HG03108 (cell line): ENCODE results near the gene NR5A1.

Experiments used
- ATAC-seq: cut with Tn5 transposase; IDR thresholded peaks from one replicate; pipeline ENCODE4 v1.9.1; 2021; ENCODE audit warnings: moderate library complexity; ENCODE audit not compliant: unreplicated experiment

Gene NR5A1

DNA sequence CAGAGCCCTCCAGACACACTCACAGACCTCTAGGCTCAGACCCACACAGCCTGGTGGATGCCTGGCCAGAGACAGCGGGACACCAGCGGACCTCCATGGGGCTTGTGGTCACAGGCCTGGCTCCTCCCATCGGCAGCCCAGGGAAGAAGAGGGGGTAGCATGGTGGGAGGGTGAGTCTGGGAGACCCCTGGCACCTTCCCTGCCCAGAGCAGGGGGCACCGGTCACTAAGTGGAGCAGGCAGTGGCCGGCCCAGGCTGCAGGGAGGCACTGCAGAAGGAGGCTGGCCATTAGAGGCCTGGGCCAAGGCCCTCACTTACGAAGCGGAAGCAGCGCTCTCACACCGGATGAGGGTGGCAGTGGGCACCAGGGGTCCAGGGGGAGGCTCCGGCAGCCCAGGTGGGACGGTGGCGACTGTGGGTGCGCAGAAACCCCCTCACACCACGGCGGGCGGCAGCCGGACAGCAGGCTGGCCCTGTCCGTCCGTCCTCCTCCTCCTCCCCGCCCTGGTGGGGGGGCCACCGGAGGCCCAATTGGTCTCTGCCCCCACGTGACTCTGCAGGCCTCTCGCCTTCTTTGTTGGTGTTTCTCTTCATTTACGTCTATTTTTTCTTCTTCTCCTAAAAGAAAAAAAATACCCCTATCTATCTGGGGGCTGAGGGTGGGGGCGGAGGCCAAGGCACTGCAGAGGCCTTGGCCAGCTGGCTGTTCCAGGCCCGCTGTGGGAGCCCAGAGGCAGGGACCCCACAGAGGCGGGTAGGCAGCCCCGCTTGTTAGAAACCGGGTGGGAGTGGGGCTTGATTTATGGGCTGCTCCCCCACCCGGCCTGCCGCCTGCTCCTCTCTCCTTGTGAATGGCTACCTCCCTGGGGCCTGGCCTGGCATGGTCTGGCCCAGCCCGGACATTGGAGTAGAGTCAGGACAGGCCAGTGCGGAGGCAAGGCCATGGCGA lies at the start of gene NR5A1:
Gene NR5A1 (minus strand): TSS at position 469 of the 949 bp plus-strand sequence. CDS start 4,004 bp downstream, outside the sequence.
- ATAC-seq: no peak

DNA sequence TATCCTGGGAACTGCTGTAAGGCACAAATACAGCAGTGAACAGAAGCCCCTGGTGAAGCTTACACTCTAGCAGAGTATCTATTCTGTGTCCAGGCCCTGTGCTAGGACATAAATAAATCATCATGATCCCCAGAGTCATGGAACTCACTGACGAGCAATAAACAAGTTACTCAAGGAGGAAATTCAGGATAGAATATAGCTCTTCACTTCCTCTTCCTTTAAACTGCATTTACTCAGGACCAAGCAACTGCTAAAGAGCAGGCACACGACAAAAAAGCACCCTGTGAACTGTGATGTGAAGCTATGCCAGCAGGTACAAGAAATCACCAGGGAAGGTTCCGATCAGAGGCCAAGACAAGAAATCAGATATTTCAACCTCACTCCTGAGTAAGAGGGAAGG lies 47.8 kb upstream of the NR5A1 start:
- ATAC-seq: no peak

DNA sequence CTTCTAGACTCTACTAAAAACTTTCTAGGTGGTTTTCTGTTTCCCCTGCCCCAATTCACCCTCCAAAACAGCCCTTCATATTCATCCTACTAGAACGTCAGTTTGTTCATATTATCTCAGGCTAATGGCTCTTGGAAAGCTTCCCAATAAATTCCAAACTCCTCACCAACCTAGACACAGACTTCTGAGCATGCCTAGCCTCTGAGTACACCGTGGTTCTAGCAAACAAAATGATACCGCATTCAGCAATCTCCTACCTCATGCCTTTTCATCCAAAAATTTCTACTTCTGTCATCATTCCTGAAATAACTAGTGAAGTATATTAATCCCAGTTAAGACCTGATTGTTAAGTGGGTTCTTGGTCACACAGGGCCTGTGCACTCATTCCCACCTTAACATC lies 46.5 kb upstream of the NR5A1 start:
- no peak for ATAC-seq

DNA sequence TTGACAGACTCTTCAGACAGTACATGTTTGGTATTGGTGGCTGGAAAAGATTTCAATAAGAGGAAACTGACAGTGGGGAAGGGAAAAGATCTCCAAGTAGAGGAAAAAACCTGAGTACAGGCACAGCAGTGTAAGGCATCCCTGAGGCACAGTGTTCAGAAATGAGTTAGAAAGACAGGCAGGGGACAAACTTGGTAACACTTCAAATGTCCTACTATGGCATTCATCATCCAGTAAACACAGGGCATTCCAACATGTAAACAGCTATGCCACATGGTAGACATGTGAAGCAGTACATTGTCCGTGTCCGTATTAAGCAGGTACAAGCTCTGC lies 45.0 kb upstream of the NR5A1 start:
- ATAC-seq: no peak

DNA sequence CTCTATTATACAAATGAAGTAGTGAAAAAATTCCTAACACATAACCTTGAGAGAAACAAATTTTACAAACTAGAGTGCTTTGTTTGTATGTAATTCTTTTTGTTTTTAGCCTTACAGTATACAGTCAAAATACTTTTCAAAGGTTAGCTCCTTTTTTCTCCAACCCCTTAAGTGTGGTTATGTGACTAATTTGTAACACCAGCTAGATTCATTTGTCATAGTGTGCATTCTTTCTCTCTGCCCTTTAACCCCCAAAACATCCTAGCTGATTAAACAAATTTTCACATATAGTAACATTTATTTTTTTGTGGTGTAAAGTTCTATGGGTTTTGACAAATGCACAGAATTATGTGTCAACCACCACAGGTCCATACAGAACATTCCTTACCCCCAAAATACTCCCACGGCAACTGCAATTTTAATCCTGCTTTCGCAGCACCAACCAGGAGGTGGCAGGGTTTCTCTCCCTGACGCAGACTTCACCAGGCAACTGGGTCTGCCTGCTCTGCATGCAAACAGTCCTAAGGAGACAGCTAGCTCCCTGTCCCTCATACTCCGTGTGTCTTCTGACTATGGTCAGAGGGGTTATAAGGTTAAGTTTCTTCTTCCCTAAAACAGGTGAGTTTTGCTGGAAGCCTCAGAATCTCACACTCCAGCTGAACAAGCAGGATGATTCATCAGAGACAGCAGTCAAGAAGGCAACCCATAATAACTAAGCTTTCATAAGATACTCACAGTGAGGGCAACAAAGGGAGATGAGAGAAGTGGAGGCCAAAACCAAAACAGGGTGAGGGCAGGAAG lies 44.5 kb upstream of the NR5A1 start:
- no peak for ATAC-seq

DNA sequence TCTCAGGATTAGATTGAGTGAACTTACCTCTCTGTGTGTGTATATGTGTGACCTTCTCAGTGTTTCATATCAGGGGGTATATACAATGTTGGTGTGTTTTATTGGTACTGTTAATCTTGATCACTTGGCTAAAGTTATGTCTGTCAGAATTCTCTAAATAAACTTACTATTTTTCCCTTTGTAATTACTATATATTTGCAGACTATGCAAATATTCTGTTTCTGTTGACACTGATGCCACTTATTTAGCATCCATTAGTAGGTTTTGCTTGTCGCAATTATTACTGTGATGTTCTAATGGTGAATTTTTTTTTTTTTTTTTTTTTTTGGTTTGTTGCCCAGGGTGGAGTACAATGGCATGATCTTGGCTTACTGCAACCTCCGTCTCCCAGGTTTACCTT lies 42.9 kb upstream of the NR5A1 start:
- ATAC-seq: no peak

DNA sequence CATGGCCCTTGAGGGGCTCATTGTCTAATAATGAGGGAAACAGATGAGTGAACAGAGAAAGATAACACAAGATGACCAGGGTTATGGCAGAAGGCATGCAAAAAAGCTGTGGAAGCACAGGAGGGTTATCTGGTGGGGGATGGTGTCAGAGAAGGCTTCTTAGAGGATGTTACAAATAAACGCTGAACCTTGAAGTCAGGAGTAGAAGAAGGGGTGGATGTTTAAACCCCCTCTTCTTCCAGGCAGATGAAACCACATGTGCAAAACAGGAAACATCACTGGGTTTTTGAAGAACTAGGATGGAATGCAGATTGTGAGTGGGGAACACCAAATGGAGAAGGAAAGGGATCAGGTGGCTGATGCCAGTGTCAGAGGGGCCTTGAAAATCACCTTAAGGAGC lies 41.8 kb upstream of the NR5A1 start:
- ATAC-seq: no peak

DNA sequence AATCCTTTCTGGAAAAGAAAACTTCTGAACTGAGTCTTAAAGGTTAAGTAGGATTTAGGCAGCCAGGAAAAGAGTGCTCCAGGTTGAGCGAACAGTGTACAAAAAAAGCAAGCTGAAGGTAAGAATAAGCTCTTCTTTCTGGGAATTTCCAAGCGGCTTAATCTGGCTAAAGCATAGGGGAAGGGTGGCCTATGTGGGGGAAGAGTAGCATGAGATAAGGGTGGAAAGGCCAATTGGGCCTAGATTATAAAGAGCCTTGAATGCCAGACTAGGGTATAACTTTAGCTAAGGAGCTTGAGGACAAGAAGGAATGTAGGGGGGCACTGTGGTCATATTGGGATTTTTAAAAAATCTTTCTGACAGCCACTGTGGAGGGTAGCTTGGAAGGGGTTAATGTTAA lies 37.3 kb upstream of the NR5A1 start:
- no peak for ATAC-seq

DNA sequence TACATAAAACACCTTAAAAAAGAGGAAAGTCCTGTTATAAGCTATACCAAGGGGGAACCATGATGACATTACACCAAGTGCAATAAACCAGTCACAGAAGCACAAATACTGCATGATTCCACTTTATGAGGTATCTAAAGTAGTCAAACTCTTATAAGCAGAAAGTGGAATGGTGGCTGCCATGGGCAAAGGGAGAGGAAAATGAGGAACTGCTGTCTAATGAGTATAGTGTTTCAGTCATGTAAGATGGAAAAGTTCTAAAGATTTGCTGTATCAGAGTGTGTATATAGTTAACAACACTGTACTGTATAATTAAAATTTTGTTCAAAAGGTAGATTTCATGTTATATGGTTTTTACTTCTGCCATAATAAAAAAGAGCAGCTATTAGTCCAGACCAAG lies 34.6 kb upstream of the NR5A1 start:
- no peak for ATAC-seq

DNA sequence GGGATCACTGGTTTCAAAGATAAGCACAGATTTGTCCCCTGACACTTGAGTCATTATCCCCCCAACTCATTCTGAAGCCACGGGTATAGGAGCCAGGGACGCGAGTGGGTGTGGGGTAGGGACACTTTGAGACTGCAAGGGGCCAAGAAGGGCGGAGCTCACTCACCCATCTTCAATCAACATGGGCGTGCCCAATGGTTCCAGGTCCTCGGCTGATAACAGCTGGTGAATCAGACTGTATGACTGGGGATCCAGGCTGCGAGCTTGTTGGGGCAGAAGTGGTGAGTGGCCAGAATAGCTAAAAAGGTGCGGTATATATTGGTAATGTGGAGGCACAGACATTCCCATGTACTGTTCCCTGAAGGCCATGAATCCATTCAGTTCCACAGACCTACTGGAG lies 30.7 kb upstream of the NR5A1 start:
- no peak for ATAC-seq

DNA sequence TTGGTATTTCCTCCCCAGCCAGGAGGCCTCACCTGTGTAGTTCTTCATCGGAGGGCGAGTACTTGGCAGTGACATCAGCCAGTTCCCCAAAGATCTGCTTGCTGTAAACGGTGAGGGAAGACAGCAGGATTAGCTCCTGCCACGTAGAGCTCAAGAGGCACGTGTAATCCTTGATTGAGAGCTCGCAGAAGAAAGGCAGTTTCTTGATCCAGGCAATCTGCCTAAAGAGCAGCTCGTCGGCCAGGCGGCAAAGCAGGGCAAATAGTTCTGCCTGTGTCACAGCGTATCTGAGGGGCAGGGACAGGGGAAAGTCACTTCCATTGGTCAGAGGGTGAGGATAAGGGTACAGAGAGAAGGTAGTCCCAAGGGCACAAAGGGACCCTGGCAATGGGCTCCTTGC lies 28.6 kb upstream of the NR5A1 start:
- ATAC-seq: no peak

DNA sequence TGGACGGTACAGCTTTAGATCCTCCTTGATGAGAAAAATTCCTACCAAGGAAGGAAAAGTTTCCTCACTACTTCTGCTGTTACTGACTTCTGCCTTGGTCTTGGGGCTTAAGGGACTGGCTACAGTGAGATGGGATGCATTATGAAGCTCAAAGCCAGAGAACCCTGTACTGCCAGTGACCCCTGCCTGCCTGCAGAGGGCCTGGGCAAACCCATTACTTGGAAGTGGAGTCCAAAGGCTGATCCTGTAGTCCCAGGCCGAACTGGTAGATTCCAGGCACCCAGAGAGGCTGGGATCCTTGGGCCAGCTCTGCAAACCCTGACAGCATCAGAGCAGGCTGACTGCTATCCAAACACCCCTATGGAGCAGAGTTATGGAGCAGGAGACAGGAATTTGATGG lies 25.7 kb upstream of the NR5A1 start:
- no peak for ATAC-seq

DNA sequence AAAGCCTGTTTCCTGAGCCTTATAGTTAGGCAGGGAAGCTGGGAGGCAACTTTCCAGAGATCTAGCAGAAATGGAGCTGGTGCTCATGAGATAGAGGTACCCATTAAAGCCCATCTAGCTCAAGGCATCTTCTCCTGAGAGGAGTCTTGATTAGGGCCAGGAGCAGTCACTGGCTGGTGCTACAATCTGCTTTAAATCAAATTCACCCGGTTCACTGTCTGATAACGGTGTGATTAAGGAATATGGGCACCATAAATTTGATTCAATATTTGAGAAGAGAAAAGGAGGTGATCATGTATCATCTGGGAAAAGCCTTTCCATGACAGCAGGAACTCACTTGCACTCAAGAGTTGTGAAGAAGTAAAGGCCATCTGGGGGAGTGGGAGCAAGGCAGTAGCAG lies 23.9 kb upstream of the NR5A1 start:
- ATAC-seq: no peak

DNA sequence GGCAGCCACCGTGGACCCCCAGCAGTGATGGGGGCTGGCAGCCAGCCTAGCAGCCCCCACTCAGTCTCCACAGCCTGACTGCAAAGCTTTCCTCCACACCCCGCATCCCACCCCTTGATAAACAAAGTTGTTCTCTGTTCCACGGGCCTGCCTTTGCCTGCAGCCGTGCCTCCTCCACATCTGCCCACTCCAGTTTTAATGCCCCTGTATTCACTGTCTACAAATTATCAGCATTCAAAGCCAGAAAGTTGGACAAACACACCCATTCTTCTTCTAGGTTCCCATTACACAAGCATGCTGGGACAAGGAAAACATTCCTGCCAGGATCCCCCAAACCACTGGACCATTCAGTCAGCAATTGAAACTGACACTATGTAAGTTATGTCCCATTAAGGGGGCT lies 23.0 kb upstream of the NR5A1 start:
- ATAC-seq: no peak

DNA sequence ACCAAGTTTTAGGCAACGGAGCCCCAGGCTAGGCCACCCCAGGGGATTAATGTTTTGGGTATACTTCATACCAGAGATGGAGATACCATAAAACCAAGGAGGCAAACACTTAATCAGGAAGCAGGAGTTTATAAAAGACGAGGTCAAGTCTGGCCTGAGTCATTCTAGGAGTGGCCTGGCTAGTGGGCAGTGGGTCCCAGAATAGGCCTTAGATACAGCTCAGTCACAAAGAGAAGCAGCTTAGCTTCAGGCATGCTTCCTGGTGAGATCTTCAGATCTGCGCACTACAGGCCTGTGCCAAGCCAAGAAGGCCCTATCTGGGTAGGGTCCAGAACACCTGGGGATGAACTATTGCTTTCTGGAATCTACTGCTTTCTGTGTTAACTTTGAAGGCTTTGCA lies 20.6 kb upstream of the NR5A1 start:
- ATAC-seq: no peak

DNA sequence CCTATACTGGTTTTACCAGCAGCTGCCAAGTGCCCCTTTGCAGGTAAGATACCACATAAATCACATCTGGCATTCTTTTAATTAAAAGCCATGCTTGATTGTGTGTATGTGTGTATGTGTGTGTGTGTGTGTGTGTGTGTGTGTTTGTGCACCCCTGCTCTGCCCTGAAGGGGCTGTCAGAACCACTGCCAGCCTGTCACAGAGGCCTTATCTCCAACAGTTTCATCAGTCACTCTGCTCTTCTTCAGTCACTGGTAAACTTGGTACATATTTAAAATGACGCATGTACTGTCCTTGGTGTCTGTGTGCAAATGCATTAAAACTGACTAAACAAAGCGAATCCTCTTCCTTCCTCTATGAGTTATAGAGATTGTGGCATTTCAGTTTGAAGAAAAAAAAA lies 19.0 kb upstream of the NR5A1 start:
- no peak for ATAC-seq

DNA sequence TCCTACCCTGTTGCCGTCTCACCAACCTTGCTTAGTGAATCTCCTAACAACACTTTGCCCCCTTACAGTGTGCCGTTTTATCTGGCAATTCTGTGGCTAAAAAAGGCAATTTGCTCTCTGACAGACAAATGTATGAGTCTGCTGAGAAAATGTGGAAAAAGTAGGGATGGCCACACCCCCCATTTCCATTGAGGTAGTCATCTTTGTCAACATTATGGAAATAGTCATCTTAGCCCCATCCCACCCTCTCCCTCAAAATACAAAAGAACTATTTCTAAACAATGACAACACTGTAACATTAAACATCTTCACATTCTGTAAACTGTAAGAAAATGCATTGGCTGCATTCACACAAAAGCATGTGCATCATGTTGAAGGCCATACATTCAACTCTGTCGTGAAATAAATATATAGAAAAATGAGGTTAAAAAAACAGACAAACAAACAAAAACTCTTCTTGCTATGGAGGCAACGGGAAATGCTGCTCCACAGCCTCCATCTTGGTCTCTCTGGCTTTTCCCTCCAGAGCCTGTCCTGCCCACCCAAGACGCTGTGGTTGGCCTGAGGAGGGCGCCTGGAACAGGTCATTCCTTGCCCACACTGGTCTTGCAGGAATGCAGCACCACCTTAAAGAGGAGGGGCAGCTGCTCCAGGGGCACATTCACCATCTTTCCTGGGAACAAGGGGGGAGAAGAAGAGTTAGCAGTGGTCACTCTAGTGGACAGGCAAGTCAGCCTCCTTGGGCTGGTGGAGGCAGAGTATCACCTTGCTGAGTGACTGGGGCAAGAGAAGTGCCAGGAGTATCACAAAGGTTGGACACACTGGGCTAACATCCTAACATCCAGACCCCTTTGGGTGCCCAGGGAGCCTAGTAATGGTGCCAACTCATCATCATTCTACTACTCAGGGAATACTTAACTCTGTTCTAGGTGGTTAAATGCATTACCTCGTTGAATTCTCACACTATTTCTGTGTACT lies 15.2 kb upstream of the NR5A1 start:
- no peak for ATAC-seq

DNA sequence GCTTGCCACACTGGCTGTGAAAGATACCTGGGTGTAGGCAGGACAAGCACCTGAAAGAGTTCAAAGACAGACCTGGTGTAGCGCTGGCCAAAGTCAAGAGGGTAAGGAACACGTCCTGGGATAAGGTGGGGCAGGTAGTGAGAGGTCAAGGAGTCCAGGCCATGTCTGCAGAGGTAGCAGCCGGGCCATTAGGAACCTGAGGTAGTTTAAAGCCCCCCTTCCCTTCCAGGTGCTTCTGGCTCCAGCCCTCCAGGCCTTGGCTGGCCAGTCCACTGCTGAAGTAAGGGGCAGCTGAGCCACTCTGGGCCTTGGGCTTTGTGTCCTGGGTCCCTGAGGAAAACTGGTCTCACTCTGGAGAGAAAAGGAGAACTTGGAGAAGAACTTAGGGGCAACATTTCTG lies 13.9 kb upstream of the NR5A1 start:
- no peak for ATAC-seq

DNA sequence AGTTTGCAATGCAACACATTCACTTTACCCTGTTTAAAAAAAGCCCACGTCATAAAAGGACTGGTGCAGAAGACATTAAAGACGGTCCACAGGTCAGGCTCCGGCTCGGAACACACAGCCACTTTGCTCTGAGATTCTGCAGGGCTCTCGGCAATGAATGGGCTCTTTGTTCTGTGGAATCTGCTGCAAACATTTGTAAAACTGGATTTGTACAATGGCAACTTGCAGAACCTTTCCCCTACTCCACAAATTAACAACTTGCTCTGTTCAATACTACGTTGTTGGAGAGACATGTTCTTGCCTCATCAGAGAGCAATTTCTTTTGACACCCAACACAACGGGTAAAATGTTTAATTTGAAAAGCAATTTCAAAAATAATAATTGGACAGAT lies 13.0 kb upstream of the NR5A1 start:
- no peak for ATAC-seq

DNA sequence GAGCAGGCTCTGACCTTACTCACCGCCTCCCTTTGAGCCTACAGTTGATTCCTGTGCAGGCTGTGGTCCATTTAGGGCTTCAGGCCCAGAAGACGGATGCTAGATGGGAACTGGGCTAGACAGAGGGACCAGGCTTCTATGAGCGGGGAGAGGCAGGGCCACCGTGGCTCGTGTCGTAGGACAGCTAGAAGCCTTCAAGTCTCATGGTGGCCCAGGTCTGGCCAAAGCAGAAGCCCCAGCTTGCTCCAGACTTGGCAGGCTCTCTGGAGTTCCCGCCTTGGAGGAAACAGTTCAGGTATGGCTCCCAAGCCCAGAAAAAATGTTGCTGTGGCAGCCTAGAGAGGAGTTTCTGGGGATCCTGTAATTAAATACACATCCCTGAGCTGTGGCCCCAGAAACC lies 10.9 kb upstream of the NR5A1 start:
- no peak for ATAC-seq

DNA sequence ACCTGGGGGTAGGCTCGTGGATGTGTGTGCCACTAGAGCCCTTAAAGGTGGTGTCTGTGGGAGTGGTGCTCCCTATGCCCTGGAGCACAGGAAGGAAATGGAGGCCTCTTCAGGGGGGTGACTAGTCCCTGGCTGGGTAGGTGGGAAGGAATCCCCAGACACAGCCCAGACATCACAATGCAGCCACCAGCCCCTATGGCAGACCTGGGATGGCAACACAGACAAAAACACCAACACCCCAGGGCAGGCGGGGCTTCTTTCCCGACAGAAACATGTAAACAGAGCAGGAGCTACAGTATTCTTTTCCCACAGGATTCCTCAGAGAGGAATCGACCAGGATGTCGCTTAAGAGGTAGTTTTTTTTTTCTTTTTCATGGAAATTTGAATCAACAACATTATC lies 10.4 kb upstream of the NR5A1 start:
- no peak for ATAC-seq
